Left colon (tissue), 2 donors: ENCODE results near the gene OR2M7. TPM values are rescaled to one million over a fixed set of nuclear protein-coding genes. Genes with fewer than 3 reads are reported as not detected.
"Not testable (repeated sequence)": the region's sequence is repeated elsewhere in the genome, so short reads cannot be mapped to it uniquely, and the experiment has no call there.

Experiments
- ATAC-seq: fragments of 200-7000 bp; cut with Tn5 transposase; one replicate; pipeline ENCODE4 v1.9.1; 2020; ENCODE audit warnings: mild to moderate bottlenecking, moderate library complexity
- DNase-seq, 2 donors: peaks; one replicate each; pipeline ENCODE4 v3.0.0-alpha.2; 2020
- intact Hi-C, 2 donors: fragments of 100-400 bp; cut with DNase I in 1 of 2; cut with micrococcal nuclease in 1 of 2; formaldehyde crosslinking; loops; one replicate each; pipeline versions ENCODE4 v1.11.2 to v1.14.0; 2022; cut with DNase I, micrococcal nuclease
- long read RNA-seq: library from polyadenylated mRNA; unstranded; transcript quantifications from one replicate; pipeline ENCODE4 v2.0.0, GENCODE V29; 2021
- total RNA-seq, 2 donors: library from RNA; stranded (reverse); fragmentation: NEBNext Ultra II Directional; extraction: Animal tissue kit (Norgen Biotek cat#: 25700); gene quantifications; one replicate each; pipeline ENCODE4 v1.2.1, GENCODE V29; 2021
- donor health status: DM: no; HTN: no; CAD: no.
- donor health status: DM: yes; HTN: yes; CAD: no.

Gene OR2M7, protein sequence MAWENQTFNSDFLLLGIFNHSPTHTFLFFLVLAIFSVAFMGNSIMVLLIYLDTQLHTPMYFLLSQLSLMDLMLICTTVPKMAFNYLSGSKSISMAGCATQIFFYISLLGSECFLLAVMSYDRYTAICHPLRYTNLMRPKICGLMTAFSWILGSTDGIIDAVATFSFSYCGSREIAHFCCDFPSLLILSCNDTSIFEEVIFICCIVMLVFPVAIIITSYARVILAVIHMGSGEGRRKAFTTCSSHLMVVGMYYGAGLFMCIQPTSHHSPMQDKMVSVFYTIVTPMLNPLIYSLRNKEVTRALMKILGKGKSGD
- not detected for total RNA-seq
- long read RNA-seq = 0 reads

DNA sequence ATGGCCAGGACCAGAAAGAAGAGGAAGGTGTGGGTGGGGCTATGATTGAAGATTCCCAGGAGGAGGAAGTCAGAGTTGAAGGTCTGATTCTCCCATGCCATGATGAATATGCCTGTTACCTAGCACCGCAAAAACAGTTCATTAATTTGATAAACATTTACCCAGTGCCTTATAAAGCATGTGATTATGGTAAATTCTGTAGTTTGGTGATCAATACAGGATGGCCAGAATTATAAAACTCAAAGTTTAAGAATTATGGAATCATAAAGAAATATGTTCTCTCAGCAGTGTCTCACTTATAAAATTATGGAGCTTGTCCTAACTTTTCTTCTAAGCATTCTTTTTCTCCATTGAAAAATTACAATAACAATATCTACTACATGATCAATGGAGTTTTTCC is at the start of gene OR2M7:
TSS of gene OR2M7 (minus strand) at position 101 of the 400 bp plus-strand sequence. CDS start at position 101, 0 bp downstream.
- DNase-seq (no peak), ATAC-seq (no peak)

DNA sequence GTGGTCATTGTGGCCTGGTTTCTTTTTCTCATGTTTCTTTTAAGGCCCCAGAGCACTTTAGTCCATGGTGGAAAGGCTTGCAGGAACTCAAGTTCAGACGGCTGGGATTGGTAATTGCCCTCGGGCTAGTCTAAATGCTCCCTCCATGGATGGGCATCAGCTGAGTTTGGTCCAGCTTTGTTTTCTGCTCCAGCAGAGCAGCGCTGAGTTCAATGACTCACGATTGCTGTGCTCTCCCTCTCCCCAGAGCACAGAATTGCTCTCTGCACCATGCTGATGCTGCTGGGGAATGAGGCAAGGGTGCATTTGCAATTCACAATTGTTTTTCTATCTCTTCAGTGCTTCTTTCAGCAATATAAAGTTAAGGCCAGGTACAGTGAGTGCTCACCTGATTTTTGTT is 49.4 kb upstream of the OR2M7 start:
- DNase-seq = no peak
- intact Hi-C loops = no loop called here

More for the DNA sequence above, at the start of gene OR2M7:
- intact Hi-C loops = no loop called here

DNA sequence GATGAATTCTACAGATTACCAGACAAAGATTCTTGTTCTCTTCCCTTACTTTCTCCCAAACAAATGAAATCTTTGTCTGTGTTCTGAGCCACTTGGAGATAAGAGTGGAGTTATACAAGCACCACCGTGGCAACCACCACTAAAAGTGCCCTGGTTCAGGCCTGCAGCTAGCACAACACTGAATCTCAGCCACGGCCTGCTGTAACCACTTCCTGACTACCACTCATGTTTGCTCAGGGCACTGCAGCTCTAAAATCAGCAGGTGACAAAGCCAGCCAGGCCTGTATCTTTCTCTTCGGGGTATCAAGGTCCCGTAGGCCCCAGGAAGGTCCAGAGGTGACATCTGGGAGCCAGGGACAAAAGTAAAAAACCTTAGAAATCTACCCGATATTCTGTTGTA is 48.0 kb upstream of the OR2M7 start:
- no peak for DNase-seq
- no peak for ATAC-seq
- intact Hi-C loops = no loop called here

More for the DNA sequence above, 49.4 kb upstream of the OR2M7 start:
- no peak for ATAC-seq

DNA sequence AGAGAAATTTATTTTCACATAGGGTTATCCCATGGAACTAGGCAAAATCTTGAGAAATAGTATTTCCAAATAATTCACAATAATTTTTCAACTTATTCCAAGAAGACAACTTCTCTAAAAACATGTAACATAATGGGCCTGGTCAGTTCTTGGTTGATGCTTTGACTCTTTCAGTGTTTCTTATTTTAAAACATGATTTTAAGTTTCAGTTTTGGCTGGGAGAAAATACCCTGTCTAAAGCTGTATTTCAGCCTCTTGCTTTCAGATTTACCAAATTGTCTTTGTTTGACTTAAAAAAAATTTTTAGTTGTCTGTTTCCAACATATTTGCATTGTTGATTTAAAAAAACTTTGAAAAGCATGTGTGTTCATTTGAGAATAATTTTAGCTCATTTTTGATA is 42.2 kb upstream of the OR2M7 start:
- intact Hi-C loops = no loop called here
- DNase-seq = no peak
- no peak for ATAC-seq

DNA sequence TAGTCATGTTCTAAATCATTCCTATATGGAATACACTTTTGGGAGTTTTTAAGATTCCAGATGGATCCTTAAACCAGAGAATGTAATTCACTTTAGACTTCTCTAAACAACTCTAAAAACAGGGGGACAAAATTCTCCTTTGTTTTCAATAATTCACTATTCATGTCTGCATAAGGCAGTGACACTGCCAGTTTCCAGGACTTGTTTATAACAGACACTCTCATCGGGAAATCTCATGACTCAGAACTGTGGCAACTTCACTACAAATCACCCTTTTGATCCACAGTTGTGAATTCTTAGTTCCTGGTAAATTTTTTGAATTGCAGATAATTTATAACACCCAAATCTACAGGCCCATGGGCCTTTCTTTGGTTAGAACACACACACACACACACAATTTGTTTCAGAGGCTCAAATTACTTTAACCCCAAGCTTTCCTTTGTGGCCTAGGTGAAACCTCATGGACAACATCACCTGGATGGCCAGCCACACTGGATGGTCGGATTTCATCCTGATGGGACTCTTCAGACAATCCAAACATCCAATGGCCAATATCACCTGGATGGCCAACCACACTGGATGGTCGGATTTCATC is 36.9 kb upstream of the OR2M7 start, which contains the start of gene OR2T4:
TSS of gene OR2T4 (plus strand) at position 545 of the 595 bp plus-strand sequence. CDS start at position 545, 0 bp downstream.
- DNase-seq = no peak
- intact Hi-C loops = no loop called here
- ATAC-seq = no peak

DNA sequence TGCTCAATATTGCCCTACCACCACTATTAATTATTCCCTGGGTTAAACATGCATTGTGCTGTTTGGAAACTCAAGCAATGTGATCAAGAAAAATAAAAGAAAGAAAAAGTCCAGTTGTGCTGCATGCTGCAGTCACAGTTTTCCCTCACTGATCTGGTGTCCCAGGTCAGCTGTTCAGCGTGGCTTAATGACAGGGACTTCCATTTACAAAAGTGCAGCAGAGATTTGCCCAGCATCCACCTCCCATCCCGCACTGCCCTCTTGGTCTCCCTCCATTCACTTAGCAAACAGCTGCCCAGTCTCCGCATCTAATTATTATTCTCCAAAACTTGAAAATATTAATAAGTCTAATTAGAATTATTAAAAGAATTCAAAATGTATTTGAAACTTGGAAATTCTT is 35.0 kb upstream of the OR2M7 start:
- intact Hi-C loops = no loop called here
- ATAC-seq (no peak), DNase-seq (no peak)

DNA sequence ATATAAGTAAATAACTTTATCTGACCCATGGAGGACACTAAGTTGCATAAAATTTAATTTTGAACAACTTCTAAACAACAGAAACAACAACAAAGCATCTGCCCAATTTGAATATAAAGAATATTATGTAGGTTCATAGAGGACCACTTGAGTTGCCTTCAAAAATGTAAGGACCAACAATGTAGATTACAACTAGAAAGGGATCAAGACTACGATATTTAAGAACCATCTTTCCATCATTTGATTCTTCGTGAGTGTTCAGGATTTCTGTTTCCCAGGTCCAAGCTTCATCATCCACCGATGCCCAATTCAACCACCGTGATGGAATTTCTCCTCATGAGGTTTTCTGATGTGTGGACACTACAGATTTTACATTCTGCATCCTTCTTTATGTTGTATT is 24.1 kb upstream of the OR2M7 start, which contains the start of gene OR14C36:
TSS of gene OR14C36 (plus strand) at position 301 of the 400 bp plus-strand sequence. CDS start at position 301, 0 bp downstream.
- DNase-seq = no peak
- intact Hi-C loops = no loop called here
- ATAC-seq = no peak

DNA sequence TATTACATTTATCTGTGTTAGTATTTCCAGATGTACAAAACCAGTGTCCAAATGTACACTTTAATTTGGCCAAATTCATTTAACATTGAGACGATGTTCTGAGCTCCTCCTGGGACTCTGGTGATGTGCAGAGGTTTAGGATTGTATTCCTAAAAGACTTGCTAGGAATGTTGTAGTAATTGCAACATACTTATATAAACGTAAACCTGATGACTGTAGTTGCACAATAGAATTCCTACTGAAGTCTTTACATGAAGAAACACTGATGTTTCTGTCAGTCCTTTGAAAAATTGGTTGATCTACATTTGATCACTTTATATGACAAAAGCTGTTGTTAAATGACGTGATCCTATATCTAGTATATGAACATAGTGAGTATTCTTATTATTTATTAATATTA is 19.1 kb upstream of the OR2M7 start:
- DNase-seq (no peak), ATAC-seq (no peak)
- intact Hi-C loops = no loop called here

DNA sequence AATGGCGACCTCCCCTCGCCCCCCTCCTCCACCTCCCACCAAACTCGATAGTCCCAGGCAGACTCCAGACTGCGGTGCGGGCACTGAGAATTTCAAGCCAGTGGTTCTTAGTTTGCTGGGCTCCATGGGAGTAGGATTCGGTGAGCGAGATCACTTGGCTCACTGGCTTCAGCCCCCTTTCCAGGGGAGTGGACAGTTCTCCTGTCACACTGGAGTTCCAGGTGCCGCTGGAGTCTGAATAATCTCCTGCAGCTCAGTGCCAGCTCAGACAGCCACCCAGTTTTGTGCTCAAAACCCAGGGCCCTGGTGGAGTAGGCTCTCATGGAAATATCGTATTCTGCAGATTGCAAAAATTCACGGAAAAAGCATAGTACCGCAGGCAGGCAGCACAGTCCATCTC is 7.6 kb downstream of the OR2M7 start:
- no peak for ATAC-seq
- intact Hi-C loops = no loop called here

DNA sequence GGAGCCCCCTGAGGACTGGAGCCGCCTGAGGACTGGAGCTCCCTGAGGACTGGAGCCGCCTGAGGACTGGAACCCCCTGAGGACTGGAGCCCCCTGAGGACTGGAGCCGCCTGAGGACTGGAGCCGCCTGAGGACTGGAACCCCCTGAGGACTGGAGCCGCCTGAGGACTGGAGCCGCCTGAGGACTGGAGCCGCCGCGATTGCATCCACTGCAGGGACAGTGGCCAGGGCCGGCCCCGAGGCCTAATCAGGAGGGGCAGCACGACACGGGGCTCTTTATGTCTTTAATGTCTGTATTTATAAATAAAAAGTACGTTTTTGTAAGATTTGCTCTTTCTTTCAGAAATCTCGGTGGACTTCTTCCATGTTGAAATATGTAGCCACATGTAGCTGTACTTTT is 17.6 kb downstream of the OR2M7 start:
- ATAC-seq, DNase-seq, intact Hi-C loops: not testable (repeated sequence)

More for the DNA sequence above, 7.6 kb downstream of the OR2M7 start:
- no peak for DNase-seq

DNA sequence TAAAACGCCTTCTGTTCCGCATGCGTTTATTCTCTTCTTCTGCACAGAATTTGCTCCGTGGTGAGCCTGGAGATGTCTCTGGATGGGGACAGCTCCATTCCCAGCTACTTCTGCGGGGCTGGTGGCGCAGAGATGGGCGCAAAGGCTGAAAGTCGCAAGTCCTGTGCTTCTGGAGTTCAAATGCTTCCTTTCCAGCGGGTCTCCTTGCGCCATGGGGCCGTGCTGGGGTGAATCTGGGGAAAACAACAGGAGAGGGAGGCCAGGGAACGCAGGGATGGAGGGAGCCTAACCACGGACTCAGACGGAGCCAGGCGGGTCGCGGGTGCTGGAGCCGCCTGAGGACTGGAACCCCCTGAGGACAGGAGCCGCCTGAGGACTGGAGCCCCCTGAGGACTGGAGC is 18.3 kb downstream of the OR2M7 start:
- intact Hi-C loops = no loop called here

DNA sequence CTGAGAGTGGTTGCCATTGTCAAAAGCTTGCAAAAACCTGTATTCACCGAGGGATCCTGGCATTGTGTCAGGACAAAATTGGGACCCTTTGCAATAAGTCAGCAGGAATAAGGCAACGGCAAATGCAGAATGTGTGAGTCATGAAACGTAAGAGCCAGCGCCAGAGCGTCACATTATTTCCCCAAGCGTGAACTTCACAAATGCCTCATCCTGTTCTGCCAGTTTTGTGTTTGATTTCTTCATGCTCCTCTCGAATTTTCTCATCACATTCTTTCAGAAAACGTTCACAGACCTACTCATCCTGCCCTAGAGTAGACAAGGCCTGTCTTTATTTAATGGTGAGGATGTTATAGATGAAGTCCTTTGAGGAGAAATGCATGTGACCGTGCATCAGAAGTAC is 18.7 kb downstream of the OR2M7 start:
- DNase-seq, intact Hi-C loops, ATAC-seq: not testable (repeated sequence)

More for the DNA sequence above, 18.3 kb downstream of the OR2M7 start:
- no peak for ATAC-seq
- DNase-seq = no peak

DNA sequence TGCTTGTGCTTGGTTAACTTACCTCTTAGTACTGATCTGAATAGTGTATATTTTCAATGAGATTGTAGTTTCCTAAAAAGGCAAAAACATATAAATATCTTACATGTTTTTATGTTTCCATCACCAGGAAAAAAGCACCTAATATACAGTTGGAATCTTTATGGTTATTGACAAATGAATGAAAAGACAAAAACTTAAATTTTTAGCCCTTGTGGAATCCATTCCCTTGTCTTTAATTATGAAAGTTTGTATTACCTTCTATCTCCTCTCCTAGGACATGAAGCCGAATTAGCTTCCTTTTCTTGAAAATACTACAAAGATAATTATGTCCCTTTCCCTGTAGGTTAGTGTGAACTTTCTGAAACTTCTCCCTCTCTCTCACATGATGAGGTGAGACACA is 21.0 kb downstream of the OR2M7 start, which contains the start of gene OR2T12:
TSS of gene OR2T12 (minus strand) at position 101 of the 400 bp plus-strand sequence. CDS start 7,846 bp downstream, outside the sequence.
- DNase-seq (no peak), ATAC-seq (no peak)
- intact Hi-C loops = no loop called here

DNA sequence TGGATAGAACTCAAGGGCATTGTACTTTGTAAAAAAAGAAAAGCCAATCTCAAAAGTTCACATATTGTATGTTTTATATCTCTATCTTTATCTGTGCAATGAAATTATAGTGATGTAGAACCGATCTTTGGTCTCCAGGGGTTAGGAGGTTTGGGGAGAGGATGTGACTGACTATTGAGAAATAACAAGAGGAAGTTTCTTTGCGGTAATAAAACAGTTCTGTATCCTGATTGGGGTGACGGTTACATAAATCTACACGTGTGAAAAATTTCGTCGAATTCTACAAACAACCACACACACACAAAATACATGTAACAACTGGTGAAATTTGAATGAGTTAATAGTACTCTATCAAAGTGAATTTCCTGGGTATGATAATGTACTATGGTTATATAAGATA is 36.0 kb downstream of the OR2M7 start:
- no peak for ATAC-seq
- intact Hi-C loops = no loop called here
- no peak for DNase-seq

DNA sequence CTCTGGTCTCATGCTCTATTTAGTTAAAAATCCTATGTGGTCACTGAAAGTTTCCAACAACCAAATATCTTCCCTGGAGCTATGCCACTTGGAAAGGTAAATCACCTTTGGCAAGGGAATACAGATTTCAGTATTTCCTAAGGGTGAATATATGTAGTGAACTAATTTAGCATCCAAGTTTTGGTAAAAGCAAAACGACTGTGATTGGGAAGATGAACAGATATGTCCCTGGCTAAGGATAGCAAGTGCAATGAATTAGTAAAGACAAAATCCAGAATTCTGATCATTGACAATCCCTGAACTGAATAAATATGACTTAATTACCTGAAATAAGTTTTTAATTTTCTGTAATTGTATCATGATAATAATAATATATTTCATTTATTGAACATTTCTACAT is 46.5 kb downstream of the OR2M7 start, which contains the start of gene OR2T33:
TSS of gene OR2T33 (minus strand) at position 101 of the 400 bp plus-strand sequence. CDS start 4,162 bp downstream, outside the sequence.
- DNase-seq (no peak), ATAC-seq (no peak)
- intact Hi-C loops = no loop called here

Other genes starting within 250 kb of the OR2M7 start
- gene OR2L13, start 229.4 kb downstream of the OR2M7 start, total RNA-seq = not detected
- not detected for gene OR2M5, start 179.4 kb downstream of the OR2M7 start, total RNA-seq
- not detected for gene OR2M2, start 149.7 kb downstream of the OR2M7 start, total RNA-seq
- gene OR2M3, start 127.3 kb downstream of the OR2M7 start, total RNA-seq = not detected
- not detected for gene OR2M4, start 93.2 kb downstream of the OR2M7 start, total RNA-seq
- gene OR2T33, start 46.6 kb downstream of the OR2M7 start, total RNA-seq = not detected
- gene OR2T12, start 21.1 kb downstream of the OR2M7 start, total RNA-seq = not detected
- not detected for gene OR14C36, start 24.2 kb upstream of the OR2M7 start, total RNA-seq
- gene OR2T4, start 37.1 kb upstream of the OR2M7 start, total RNA-seq = not detected
- not detected for gene OR2T6, start 51.2 kb upstream of the OR2M7 start, total RNA-seq
- not detected for gene OR2T1, start 78.5 kb upstream of the OR2M7 start, total RNA-seq
- gene OR2T2, start 121.1 kb upstream of the OR2M7 start, total RNA-seq = not detected
- gene OR2T3, start 148.8 kb upstream of the OR2M7 start, total RNA-seq = not detected
- not detected for gene OR2T5, start 164.0 kb upstream of the OR2M7 start, total RNA-seq
- gene OR2G6, start 183.5 kb upstream of the OR2M7 start, total RNA-seq = not detected
- not detected for gene OR2T29, start 238.2 kb upstream of the OR2M7 start, total RNA-seq